Activated CD4-positive, alpha-beta T cell treated with anti-CD3 and anti-CD28 coated beads, Interleukin-2, amount 50 U/mL, for 24 hours (primary cell): ENCODE results near the gene ZNF469.

Experiments used
- DNase-seq, 2 donors: peaks; one replicate each; pipeline ENCODE4 v3.0.0-alpha.2; 2020; ENCODE audit warnings: low read depth in 1 of 2, low spot score in 1 of 2

The ZNF469 gene, protein sequence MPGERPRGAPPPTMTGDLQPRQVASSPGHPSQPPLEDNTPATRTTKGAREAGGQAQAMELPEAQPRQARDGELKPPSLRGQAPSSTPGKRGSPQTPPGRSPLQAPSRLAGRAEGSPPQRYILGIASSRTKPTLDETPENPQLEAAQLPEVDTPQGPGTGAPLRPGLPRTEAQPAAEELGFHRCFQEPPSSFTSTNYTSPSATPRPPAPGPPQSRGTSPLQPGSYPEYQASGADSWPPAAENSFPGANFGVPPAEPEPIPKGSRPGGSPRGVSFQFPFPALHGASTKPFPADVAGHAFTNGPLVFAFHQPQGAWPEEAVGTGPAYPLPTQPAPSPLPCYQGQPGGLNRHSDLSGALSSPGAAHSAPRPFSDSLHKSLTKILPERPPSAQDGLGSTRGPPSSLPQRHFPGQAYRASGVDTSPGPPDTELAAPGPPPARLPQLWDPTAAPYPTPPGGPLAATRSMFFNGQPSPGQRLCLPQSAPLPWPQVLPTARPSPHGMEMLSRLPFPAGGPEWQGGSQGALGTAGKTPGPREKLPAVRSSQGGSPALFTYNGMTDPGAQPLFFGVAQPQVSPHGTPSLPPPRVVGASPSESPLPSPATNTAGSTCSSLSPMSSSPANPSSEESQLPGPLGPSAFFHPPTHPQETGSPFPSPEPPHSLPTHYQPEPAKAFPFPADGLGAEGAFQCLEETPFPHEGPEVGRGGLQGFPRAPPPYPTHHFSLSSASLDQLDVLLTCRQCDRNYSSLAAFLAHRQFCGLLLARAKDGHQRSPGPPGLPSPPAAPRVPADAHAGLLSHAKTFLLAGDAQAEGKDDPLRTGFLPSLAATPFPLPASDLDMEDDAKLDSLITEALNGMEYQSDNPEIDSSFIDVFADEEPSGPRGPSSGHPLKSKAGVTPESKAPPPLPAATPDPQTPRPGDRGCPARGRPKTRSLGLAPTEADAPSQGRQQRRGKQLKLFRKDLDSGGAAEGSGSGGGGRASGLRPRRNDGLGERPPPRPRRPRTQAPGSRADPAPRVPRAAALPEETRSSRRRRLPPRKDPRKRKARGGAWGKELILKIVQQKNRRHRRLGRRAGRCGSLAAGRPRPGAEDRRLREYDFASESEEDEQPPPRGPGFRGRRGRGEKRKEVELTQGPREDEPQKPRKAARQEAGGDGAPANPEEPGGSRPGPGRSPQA (N-terminal part only)

DNA sequence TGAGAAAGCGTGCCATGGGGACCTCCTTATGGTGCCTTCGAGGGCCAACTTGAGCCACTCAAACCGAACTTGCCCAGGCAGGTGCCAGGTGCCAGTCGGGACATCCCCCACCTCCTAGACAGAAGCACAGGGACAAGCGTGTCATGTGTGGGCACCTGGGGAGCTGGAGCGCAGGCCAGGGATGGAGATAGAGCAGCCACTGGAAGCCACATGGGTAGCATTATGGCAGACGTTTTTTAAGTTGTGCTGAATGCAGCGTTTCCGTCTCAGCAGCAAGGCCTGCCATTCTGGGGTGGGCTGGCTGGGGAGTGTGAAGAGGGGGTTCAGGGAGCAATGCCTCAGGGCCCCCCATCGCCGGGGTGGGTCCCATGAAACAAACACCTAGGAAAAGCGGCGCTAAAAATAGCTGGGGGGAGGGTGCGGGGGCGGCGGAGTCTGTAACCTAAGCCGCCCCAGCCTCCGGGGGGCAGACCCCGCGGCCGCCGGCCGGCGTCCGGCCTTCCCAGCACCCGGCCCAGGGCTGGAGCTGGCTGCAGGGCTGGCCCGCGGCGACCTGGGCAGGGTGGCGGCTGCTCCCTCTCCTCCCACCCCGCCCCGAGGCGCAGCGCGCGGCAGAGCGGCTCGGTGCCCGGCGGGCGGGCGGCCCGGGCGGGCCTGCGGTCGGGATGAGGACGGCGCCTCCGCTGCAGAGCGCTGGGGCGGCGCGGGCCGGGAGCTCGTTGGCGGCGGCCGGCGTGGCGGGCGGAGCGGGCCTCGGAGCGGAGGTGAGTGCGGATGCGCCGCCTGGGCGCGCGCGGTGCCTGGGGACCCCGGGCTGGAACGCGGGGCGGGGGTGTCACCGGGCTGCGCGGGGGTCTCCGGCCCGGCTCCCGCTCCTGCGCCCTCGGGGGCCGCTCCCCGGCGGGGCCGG, at the start of gene ZNF469:
ZNF469 (plus strand) TSS at position 469 of the 910 bp plus-strand sequence. CDS start 44,512 bp downstream, outside the sequence.
- no peak for DNase-seq

DNA sequence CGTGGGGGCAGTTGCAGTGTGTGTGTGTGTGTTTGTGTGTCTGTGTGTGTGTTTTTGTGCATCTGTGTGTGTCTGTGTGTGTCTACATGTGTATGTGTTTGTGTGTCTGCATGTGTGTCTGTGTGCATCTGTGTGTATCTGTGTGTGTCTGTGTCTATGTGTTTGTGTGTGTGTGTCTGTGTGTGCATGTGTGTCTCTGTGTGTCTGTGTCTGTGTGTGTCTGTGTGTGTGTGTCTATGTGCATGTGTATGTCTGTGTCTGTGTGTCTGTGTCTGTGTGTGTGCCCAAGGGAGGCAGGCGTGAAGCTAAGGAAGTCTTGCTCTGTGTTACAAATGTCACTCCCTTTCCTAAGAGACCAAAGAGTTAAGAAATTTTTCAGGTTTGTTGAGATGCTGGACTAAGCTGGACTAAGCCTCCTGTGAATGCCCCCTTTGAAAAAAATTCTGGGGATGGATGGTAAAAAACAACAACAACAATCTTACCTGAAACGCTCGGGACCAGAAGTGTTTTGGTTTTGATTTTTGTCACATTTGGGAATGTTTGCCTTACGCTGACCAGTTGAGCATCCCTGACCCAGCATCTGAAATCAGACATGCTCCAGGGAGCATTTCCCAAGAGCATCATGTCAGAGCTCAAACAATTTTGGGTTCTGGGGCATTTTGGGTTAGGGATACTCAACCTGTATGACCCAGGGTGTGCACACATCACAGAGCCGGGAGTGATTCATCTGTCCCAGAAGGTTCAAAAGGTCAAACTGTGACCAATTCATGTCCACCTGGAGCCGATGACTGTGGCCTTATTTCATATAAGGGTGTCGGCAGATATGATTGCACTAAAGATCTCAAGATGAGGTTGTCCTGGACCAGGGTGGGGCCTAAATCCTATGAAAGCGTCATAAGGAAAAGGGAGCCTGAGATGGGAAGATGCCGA, 48.6 kb upstream of the ZNF469 start:
- DNase-seq: no peak

DNA sequence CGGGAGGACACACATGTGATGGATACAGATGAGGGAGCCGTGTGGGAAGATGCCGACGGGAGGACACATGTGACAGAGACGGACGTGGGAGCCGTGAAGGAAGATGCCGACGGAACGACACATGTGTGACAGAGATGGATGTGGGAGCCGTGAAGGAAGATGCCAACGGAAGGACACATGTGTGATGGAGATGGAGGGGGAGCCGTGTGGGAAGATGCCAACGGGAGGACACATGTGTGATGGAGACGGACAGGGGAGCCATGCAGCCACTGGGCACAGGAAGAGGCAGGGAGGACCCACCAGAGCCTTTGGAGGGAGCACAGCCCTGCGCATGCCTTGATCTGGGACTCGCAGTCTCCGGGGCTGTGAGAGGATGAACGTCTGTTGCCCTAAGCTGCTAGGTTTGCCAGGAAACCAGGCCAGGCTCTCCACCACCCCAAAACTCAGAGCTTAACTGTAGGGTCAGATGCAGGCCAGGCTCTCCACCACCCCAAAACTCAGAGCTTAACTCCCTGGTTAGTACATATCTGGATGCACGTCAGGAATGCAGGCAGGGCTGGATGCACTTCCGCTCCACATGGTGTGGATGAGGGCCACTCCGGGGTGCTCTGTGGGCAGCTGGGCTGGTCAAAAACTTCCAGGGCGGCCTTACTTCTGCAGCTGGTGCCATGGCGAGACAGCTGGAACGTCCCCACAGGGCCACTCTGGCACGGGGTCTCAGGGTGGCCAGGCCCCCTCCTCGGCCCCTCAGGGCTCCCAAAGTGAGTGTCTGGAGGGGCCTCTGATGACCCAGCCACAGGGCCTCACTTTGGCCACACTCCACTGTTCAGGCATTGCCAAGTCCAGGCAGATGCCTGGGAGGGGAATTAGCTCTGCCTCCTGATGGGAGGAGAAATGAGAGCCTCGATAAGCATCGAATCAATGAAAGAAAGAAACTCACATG, 47.7 kb upstream of the ZNF469 start:
- no peak for DNase-seq

DNA sequence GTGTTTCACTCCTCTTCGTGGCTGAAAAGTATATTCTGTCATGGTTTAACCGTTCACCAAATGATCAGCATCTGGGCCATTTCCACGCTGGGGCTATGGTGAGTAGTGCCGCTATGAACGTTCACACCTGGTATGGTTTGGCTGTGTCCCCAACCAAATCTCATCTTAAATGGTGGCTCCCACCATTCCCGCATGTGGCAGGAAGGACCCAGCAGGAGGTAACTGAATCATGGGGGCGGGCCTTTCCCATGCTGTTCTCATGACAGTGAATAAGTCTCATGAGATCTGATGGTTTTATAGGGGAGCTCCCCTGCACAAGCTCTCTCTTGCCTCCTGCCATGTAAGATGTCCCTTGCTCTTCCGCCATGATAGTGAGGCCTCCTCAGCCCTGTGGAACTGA, 45.7 kb upstream of the ZNF469 start:
- no peak for DNase-seq

DNA sequence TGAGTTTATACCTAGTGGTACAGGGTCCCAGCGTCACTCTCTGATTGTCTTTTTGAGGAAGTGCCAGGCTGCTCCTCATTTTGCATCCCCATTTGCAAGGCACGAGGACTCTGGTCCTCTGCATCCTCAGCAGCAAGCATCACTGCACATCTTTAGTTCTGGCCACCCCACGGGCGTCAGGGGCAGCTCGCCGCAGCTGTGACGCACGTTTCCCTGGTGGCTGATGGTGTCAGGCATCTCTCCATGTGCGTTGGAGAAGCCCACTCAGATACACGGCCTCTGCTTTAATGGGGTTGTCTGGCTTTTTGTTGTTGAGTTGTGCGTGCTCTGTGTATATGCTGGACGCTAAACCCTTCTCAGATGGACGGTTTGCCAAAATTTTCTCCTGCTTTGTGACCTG, 45.2 kb upstream of the ZNF469 start:
- DNase-seq: no peak

DNA sequence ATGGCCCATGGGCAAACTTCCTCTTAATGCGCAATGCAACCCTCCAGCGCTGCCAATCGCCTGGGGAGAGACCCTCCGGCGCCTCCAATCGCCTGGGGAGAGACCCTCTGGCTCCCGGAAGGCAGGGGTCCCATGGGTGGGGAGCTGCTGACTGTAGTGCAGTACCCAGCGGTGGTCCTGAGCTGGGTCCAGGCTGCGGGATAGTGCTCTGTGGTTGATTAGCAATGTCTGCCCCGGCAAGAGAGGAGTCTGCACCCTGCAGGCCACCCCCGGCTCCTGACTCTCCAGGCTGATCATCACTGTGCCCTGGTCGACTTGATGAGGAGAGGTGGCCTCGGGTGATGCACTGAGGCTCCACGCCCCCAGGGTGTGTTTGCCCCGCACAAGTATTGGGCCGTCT, 44.6 kb upstream of the ZNF469 start:
- no peak for DNase-seq

DNA sequence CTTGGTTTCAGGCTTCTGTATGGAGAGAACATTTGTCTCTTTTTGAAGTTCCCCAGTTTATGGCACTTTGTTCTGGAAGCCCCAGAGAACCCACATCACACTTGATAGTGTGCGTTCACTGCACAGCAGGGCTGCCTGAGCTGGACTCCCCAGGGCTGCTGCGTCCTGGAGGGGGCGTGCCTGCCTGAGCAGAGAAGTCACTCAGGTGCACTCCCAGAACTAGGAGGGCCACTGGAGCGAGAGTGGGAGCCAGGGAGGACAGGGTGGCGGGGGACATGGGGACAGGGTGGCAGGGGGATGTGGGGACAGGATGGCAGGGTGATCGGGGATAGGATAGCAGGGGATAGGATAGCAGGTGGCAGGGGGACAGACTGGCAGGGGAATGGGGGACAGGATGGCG, 43.9 kb upstream of the ZNF469 start:
- DNase-seq: no peak

DNA sequence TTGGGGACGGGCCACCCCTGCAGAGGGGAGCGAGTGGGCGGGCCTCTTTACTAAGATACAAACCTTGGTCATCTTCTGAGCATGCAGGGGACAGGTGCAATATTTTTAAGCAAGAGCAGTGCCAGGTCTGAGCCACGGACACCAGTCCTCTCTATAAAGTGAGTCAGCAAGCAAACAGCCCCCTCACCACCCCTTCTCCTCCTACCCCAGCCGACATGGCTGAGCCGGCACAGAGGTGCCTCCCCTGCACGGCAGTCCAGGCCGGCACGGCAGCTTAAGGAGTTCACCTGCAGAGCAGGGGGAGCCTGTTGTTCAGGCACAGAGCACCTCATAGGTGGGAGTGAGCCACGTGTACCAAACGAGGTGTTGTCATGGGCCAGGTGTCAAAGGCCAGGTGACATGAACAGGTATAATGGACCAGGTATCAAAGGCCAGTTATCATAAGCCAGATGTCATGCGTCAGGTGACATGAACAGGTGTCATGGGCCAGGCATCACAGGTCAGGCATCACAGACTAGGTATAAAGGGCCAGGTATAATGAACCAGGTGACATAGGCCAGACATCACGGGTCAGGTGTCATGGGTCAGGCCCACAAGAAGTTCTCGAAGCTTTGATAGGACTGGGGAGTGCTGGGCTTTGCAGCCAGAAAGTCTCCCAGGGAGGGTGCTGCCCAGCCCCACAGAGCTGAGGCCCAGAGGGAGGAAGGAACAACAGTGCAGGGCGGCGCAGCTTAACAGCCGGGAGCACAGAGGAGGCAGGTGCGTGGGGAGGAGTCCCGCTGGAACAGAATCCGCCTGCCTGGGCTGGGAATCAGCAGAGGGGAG, 42.6 kb upstream of the ZNF469 start:
- no peak for DNase-seq

DNA sequence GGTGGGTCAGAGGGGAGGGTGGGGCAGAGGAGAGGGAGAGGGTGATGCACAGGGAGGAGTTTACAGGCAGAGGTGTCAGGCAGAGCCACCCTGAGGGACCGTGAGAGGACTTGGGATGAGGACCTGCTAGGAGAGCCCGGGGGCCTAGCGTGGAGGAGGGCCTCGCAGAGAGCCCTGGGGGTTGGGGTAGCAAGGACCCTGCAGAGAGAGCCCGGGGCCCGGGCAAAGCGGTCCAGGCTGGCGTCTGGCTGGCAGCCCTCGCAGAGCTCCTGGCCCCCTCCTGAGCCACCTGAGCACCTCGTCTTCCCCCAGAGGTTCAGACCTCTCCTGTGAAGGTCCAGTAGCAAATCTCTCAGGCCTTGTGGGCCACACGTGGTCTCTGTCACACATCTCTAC, 42.0 kb upstream of the ZNF469 start:
- DNase-seq: no peak

DNA sequence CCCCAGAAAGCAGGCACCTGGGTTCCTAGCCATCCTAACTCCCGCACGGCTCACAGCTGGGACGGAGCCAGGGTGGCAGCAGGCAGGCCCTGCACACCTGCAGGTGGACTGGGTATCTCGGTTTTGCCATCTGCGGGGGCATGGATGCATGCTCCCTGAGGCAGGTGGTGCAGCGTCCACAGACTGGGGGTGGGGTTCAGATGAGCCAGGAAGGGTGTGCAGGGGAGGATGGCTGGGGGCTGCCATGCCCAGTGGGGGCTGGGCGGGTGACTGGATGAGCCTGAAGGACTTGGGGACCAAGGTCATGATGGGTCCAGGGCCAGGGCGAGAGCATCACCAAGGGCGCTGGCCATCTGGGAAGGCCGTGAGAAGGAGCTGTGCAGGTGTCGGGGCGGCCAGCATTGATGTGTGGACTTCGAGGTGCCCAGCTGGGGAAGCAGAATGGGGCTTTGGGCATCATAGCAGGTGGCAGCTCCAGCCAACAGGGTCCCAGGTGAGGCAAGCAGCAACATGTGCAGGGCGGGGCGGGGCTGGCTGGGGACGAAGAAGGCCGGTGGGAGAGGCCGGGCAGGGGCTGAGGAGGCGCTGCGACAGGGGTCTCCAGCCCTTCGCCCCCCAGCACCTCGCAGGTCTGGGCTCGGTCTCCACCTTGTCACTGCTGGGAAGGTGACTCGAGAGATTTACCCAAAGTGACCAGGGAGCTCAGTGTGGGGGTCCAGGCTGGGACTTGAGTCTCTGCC, 41.0 kb upstream of the ZNF469 start:
- DNase-seq: no peak

DNA sequence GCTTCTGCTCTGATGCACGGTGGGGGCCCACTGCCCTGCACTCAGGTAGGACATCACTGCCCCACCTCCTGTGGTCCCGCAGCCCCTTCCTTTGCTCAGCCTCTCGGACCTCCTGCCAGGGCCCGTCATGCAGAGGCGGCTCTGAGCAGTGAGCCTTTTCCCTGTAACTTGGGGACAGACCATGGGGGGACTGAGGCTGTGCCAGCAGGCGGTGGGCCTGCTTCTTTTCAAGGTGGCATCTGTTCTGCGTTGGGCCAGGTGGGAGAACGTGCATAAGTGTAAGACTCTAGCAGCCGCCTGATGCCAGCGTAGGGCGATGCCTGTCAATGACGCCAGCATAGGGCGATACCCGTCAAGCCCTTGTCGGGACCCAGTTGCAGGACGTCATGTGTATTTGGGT, 40.3 kb upstream of the ZNF469 start:
- no peak for DNase-seq

DNA sequence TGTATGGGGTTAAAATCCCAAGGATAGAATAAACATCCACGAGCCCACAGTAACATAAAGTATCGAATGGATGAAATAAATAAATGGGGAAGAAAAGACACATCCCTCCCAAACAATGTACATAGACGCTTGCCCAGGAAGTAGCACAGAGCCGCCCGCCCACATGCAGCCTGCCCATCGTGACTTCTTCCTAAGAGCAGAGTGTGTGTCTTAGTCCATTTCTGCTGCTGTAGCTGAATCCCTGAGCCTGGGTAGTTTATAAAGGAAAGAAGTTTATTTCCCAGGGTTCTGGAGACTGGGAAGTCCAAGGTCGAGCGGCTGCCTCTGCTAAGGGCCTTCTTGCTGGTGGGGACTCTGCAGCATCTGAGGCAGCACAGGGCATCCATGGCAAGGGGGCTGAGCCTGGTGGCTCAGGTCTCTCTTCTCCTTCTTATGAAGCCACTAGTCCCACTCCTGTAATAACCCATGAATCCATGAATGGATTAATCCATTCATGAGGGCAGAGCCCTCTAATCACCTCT, 39.4 kb upstream of the ZNF469 start:
- no peak for DNase-seq

DNA sequence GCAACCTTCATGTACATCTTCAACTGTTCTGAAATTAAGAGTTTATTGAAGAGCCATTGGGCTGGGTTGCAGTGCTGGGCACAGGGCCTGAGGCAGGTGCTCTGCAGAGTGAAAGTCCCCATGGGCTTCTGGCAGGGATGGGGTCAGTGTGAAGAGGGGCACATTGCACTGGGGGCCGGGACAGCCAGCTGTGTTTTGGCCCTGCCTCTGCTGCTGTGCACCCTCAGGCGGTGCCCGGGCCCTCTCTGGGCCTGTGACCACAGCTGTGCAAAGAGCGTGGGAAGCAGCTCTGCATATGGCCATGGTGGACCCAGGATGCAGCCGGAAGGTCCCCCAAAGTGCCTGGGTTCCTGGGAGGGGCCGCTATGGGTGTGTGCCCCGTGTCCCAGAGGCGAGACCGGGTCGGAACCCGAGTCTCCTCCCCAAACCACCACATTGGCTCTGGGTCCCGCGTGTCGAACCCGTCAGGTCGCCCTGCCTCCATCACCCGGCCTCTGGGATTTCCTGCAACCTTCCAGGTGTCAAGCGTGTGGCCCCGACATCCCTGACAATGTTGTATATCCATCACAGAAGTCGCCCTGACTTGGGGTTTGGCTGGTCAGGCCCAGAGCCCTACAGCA, 38.2 kb upstream of the ZNF469 start:
- DNase-seq: no peak

DNA sequence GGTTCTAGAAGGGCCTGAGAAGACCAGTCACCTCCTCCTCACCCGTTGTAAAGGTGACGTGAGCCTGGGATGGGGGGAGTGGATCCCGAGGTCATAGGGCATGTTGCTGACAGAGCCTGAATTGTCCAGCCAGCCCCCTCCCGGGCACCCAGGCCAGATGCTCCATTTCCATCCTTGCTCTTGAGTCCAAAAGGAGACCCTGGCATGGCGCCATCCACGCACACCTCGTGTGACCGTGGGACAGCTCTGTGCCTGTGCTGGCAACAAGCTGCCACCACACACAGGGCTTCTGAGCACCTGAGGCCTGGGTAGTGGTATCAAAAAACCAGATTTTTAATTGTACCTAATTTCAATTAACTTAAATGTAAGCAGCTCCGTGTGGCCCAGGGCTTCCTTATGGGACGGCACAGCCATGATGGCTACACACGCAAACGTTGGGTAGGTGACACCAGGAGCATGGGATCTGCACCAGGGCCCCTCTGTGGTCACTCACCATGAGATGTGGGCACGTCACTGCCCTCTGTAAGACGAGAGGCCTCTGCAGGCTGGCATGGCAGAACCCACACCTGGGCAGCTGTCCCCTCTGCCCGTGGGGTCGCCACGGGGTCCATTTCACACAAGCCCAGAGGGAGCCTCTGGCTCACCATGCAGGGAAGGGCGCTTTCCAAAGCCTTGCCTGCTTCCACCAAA, 37.6 kb upstream of the ZNF469 start:
- DNase-seq: no peak

DNA sequence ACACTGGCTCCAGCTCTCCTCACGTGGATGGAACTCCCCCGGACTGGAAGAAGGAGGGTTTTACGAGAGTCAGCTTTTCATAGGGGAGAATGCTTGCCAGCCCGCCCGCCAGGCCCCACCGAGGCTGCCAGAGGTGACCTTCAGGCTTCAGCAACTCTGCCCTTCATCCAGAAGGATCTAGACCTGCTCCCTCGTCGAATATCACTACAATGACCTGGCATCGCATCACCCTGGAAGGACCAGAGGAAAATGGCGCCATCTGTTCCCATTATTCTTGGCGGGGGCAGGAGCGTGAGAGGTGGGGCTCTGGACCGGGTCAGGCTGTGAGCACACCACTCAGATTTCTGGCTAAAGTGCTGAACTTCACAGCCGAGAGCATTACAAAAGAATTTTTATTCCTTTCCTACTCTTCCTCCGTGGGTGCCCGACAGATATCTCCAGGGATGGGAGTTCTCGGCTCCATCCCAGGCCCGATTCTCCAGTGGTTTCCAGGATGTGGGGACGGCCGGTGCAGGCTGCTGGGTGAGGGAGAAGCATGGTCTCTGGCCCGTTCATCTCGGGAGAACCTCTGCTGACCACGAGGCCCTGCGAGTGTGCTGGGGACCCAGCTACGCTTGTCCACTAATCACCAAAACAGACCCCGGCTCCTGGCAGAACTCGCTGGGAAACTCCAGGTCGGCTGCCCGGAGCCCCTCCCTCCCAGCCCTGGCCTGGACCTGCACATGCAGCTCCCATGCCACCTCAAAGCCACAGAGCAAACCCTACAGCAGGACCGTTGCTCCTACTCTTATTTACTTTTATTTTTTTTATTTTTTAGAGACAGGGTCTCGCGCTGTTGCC, 36.8 kb upstream of the ZNF469 start:
- DNase-seq: no peak
